ENCODE results near the gene HAO1.

GRCh38 chr20:7975851-7976414 lies 35.7 kb upstream of the HAO1 start:
- TF ChIP-seq TAF1 (IDR thresholded peaks at IDR 0.05; ENCODE audit: borderline replicate concordance, insufficient read depth, low read length) (no peak), POLR2AphosphoS5 (IDR thresholded peaks at IDR 0.05; ENCODE audit: low read depth, low read length) (no peak)
- TF ChIP-seq, protein P1, sequence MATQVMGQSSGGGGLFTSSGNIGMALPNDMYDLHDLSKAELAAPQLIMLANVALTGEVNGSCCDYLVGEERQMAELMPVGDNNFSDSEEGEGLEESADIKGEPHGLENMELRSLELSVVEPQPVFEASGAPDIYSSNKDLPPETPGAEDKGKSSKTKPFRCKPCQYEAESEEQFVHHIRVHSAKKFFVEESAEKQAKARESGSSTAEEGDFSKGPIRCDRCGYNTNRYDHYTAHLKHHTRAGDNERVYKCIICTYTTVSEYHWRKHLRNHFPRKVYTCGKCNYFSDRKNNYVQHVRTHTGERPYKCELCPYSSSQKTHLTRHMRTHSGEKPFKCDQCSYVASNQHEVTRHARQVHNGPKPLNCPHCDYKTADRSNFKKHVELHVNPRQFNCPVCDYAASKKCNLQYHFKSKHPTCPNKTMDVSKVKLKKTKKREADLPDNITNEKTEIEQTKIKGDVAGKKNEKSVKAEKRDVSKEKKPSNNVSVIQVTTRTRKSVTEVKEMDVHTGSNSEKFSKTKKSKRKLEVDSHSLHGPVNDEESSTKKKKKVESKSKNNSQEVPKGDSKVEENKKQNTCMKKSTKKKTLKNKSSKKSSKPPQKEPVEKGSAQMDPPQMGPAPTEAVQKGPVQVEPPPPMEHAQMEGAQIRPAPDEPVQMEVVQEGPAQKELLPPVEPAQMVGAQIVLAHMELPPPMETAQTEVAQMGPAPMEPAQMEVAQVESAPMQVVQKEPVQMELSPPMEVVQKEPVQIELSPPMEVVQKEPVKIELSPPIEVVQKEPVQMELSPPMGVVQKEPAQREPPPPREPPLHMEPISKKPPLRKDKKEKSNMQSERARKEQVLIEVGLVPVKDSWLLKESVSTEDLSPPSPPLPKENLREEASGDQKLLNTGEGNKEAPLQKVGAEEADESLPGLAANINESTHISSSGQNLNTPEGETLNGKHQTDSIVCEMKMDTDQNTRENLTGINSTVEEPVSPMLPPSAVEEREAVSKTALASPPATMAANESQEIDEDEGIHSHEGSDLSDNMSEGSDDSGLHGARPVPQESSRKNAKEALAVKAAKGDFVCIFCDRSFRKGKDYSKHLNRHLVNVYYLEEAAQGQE (IDR thresholded peaks at IDR 0.05; ENCODE audit: insufficient read depth in 1 of 2, low read depth in 2 of 2, low read length in 2 of 2): no peak

Data from PFSK-1 (cell line).